GM23338 (cell line): ENCODE measurements around the gene KRT33B. TPM values are rescaled to one million over a fixed set of nuclear protein-coding genes. Genes with fewer than 3 reads are reported as not detected.
A peak's percentile ranks its signal among the peaks of the same experiment; 100 is the strongest.

Source experiments
- ATAC-seq: fragments of 200-7000 bp; cut with Tn5 transposase; 3 replicates; pipeline ENCODE4 v1.9.1; 2020
- DNase-seq: peaks from one replicate; pipeline ENCODE4 v3.0.0-alpha.2; 2015; ENCODE audit warnings: low spot score
- H2AFZ ChIP-seq: fragments of 200-600 bp; sonication (generic); 2 replicates; pipeline ENCODE4 v1.8.0; 2016; ENCODE audit warnings: antibody characterized with exemption, mild to moderate bottlenecking, moderate library complexity
- H3F3A ChIP-seq: fragments of 200-600 bp; sonication (generic); replicated peaks from 2 replicates; pipeline ENCODE4 v1.8.0; 2017; ENCODE audit warnings: antibody characterized with exemption, mixed run types, low read depth
- H3K27ac ChIP-seq: fragments of 200-600 bp; sonication (generic); 2 replicates; pipeline ENCODE4 v1.6.1; 2016; ENCODE audit warnings: low read depth
- H3K27me3 ChIP-seq: fragments of 200-600 bp; sonication (generic); 2 replicates; pipeline ENCODE4 v1.8.0; 2016; ENCODE audit warnings: mild to moderate bottlenecking, mixed run types, moderate library complexity; ENCODE audit not compliant: insufficient read depth
- H3K36me3 ChIP-seq: fragments of 200-600 bp; sonication (generic); 2 replicates; pipeline ENCODE4 v1.8.0; 2016; ENCODE audit warnings: mild to moderate bottlenecking; ENCODE audit not compliant: insufficient read depth
- H3K4me1 ChIP-seq: fragments of 200-600 bp; sonication (generic); 2 replicates; pipeline ENCODE4 v1.8.0; 2016; ENCODE audit warnings: mild to moderate bottlenecking, moderate library complexity; ENCODE audit not compliant: insufficient read depth
- H3K4me2 ChIP-seq: fragments of 200-600 bp; sonication (generic); 2 replicates; pipeline ENCODE4 v1.7.1; 2017; ENCODE audit warnings: mixed run types
- H3K4me3 ChIP-seq: fragments of 200-600 bp; sonication (generic); 2 replicates; pipeline ENCODE4 v1.6.1; 2016; ENCODE audit warnings: mixed run types
- H3K79me2 ChIP-seq: fragments of 200-600 bp; sonication (generic); replicated peaks from 2 replicates; pipeline ENCODE4 v1.8.0; 2017; ENCODE audit warnings: mild to moderate bottlenecking; ENCODE audit not compliant: insufficient read depth
- H3K9me2 ChIP-seq: fragments of 200-600 bp; sonication (generic); 2 replicates; pipeline ENCODE4 v1.8.0; 2017; ENCODE audit not compliant: insufficient read depth
- H4K20me1 ChIP-seq: fragments of 200-600 bp; sonication (generic); replicated peaks from 2 replicates; pipeline ENCODE4 v1.8.0; 2017; ENCODE audit warnings: mild to moderate bottlenecking; ENCODE audit not compliant: insufficient read depth
- H3K27ac Mint-ChIP-seq: 2 replicates; pipeline ENCODE4 v1.8.0; 2020; ENCODE audit warnings: inconsistent platforms, mild to moderate bottlenecking, moderate library complexity, mixed read lengths
- H3K27me3 Mint-ChIP-seq: 3 replicates; pipeline ENCODE4 v1.8.0; 2022; ENCODE audit warnings: low read depth, mild to moderate bottlenecking, moderate library complexity, mixed read lengths, inconsistent platforms; ENCODE audit not compliant: insufficient read depth, poor library complexity
- H3K36me3 Mint-ChIP-seq: 3 replicates; pipeline ENCODE4 v1.8.0; 2021; ENCODE audit warnings: low read depth, mild to moderate bottlenecking, inconsistent platforms, moderate library complexity, mixed read lengths
- H3K4me1 Mint-ChIP-seq: 3 replicates; pipeline ENCODE4 v1.8.0; 2020; ENCODE audit warnings: mild to moderate bottlenecking, inconsistent platforms, mixed read lengths
- H3K4me3 Mint-ChIP-seq: 3 replicates; pipeline ENCODE4 v1.8.0; 2021; ENCODE audit warnings: moderate library complexity, mild to moderate bottlenecking, inconsistent platforms, mixed read lengths
- H3K9me3 Mint-ChIP-seq: 3 replicates; pipeline ENCODE4 v1.8.0; 2020; ENCODE audit warnings: moderate library complexity, mild to moderate bottlenecking, inconsistent platforms, mixed read lengths
- CREB1 ChIP-seq: fragments of 250-450 bp; sonication (Bioruptor Pico); IDR thresholded peaks from 2 replicates; pipeline ENCODE4 v1.5.0; 2020; ENCODE audit warnings: low read depth, mild to moderate bottlenecking, moderate library complexity
- EZH2 ChIP-seq: fragments of 200-600 bp; sonication (generic); IDR thresholded peaks from one replicate; pipeline ENCODE4 v1.8.0; 2017; ENCODE audit warnings: antibody characterized with exemption, mild to moderate bottlenecking, low read depth; ENCODE audit not compliant: unreplicated experiment
- JUNB ChIP-seq: IDR thresholded peaks from one replicate; pipeline ENCODE4 v1.6.1; 2016; ENCODE audit warnings: antibody characterized with exemption; ENCODE audit not compliant: unreplicated experiment
- NANOG ChIP-seq: IDR thresholded peaks from 2 replicates; pipeline ENCODE4 v1.6.1; 2016; ENCODE audit warnings: antibody characterized with exemption, borderline replicate concordance
- POLR2AphosphoS5 ChIP-seq: IDR thresholded peaks from 2 replicates; pipeline ENCODE4 v1.6.1; 2016; ENCODE audit warnings: antibody characterized with exemption, low read depth
- STAT1 ChIP-seq: IDR thresholded peaks from one replicate; pipeline ENCODE4 v1.6.1; 2016; ENCODE audit warnings: antibody characterized with exemption; ENCODE audit not compliant: unreplicated experiment
- ZNF114 ChIP-seq: fragments of 250-450 bp; sonication (Bioruptor Pico); IDR thresholded peaks from 2 replicates; pipeline ENCODE4 v1.5.0; 2020; ENCODE audit warnings: mild to moderate bottlenecking, moderate library complexity
- ZNF331 ChIP-seq: fragments of 250-450 bp; sonication (Bioruptor Pico); IDR thresholded peaks from 2 replicates; pipeline ENCODE4 v1.5.0; 2020; ENCODE audit warnings: low read depth, mild to moderate bottlenecking, moderate library complexity
- ZNF462 ChIP-seq: fragments of 250-450 bp; sonication (Bioruptor Pico); IDR thresholded peaks from 2 replicates; pipeline ENCODE4 v1.5.0; 2020; ENCODE audit warnings: mild to moderate bottlenecking, moderate library complexity
- polyA plus RNA-seq: library from polyadenylated mRNA; unstranded; fragments of >200 nt; fragmentation: Nextera tagmentation; extraction: Ambion mirVana; gene quantifications from 2 replicates; pipeline ENCODE4 v1.2.1, GENCODE V29; 2016
- total RNA-seq: library from RNA; depleted of rRNA; stranded (reverse); fragments of >200 nt; shearing (Covaris generic); gene quantifications from 2 replicates; pipeline ENCODE4 v1.2.3, GENCODE V29; 2014
- TF ChIP-seq, protein P1 (sequence below): IDR thresholded peaks from 2 replicates; pipeline ENCODE4 v1.6.1; 2016; ENCODE audit warnings: antibody characterized with exemption
- TF ChIP-seq, protein P2 (sequence below), 2 experiments: fragments of 200-600 bp in 1 of 2; sonication (generic) in 1 of 2; conservative IDR thresholded peaks; 2 replicates each; pipeline versions ENCODE4 v1.5.1 to v1.6.1; 2016 to 2017; ENCODE audit warnings: antibody characterized with exemption in 2 of 2, low read depth in 2 of 2, mild to moderate bottlenecking in 2 of 2, moderate library complexity in 1 of 2

KRT33B gene
- total and polyA plus RNA-seq, 2 experiments from 2014 or later: not detected

GRCh38 chr17:41340494-41340893 lies 29.1 kb downstream of the KRT33B start:
- no peak for ATAC-seq
- Histone ChIP-seq H2AFZ (no peak overlapping the region), H3K4me3 (no peak overlapping the region), H3K4me2 (no peak overlapping the region), H3F3A (no peaks in the 10 kb centered on the region), H3K36me3 (no peaks in the 10 kb centered on the region), H3K27me3 (no peaks in the 10 kb centered on the region), H4K20me1 (no peaks in the 10 kb centered on the region), H3K9me2 (peaks cover 4% of the 10 kb centered on the region; the same call in 1 of the 2 replicates), H3K4me1 (no peaks in the 10 kb centered on the region), H3K79me2 (no peaks in the 10 kb centered on the region), H3K27ac (no peak overlapping the region)
- TF ChIP-seq, protein P1, sequence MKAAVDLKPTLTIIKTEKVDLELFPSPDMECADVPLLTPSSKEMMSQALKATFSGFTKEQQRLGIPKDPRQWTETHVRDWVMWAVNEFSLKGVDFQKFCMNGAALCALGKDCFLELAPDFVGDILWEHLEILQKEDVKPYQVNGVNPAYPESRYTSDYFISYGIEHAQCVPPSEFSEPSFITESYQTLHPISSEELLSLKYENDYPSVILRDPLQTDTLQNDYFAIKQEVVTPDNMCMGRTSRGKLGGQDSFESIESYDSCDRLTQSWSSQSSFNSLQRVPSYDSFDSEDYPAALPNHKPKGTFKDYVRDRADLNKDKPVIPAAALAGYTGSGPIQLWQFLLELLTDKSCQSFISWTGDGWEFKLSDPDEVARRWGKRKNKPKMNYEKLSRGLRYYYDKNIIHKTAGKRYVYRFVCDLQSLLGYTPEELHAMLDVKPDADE: no peak
- TF ChIP-seq ZNF331 (no peak), EZH2 (no peak), ZNF114 (CRISPR knock-in tag) (no peak), JUNB (no peak), CREB1 (no peak)
- TF ChIP-seq, protein P2, sequence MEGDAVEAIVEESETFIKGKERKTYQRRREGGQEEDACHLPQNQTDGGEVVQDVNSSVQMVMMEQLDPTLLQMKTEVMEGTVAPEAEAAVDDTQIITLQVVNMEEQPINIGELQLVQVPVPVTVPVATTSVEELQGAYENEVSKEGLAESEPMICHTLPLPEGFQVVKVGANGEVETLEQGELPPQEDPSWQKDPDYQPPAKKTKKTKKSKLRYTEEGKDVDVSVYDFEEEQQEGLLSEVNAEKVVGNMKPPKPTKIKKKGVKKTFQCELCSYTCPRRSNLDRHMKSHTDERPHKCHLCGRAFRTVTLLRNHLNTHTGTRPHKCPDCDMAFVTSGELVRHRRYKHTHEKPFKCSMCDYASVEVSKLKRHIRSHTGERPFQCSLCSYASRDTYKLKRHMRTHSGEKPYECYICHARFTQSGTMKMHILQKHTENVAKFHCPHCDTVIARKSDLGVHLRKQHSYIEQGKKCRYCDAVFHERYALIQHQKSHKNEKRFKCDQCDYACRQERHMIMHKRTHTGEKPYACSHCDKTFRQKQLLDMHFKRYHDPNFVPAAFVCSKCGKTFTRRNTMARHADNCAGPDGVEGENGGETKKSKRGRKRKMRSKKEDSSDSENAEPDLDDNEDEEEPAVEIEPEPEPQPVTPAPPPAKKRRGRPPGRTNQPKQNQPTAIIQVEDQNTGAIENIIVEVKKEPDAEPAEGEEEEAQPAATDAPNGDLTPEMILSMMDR (conservative IDR thresholded peaks at IDR 0.05; ENCODE audit: low read depth in 2 of 2): no peak
- peaks cover 24% of the 10 kb centered on the region for H3K9me3 Mint-ChIP-seq
- H3K36me3 Mint-ChIP-seq: no peaks in the 10 kb centered on the region; the same call in 2 of the 3 replicates
- H3K4me1 Mint-ChIP-seq: no peaks in the 10 kb centered on the region
- peak; percentile 17 for DNase-seq
- no peak overlapping the region for H3K4me3 Mint-ChIP-seq
- H3K27me3 Mint-ChIP-seq: peaks cover 5% of the 10 kb centered on the region
- no peak overlapping the region for H3K27ac Mint-ChIP-seq

GRCh38 chr17:41339571-41340172 lies 29.9 kb downstream of the KRT33B start:
- Histone ChIP-seq H3K36me3 (no peaks in the 10 kb centered on the region), H3F3A (no peaks in the 10 kb centered on the region), H3K4me3 (no peak overlapping the region), H3K27me3 (no peaks in the 10 kb centered on the region), H3K4me2 (no peak overlapping the region), H2AFZ (no peak overlapping the region), H3K4me1 (no peaks in the 10 kb centered on the region), H4K20me1 (no peaks in the 10 kb centered on the region), H3K9me2 (peaks cover 2% of the 10 kb centered on the region; the same call in 1 of the 2 replicates), H3K79me2 (no peaks in the 10 kb centered on the region), H3K27ac (no peak overlapping the region)
- no peak overlapping the region for H3K4me3 Mint-ChIP-seq
- no peak overlapping the region for H3K27ac Mint-ChIP-seq
- DNase-seq: no peak
- ATAC-seq: no peak
- H3K27me3 Mint-ChIP-seq: peaks cover 5% of the 10 kb centered on the region
- no peaks in the 10 kb centered on the region for H3K4me1 Mint-ChIP-seq
- H3K9me3 Mint-ChIP-seq: peaks cover 24% of the 10 kb centered on the region
- no peaks in the 10 kb centered on the region; the same call in 2 of the 3 replicates for H3K36me3 Mint-ChIP-seq
- no peak for TF ChIP-seq STAT1
- TF ChIP-seq ZNF462 (CRISPR knock-in tag): no peak
- no peak for TF ChIP-seq POLR2AphosphoS5
- TF ChIP-seq, protein P1: no peak
- no peak for TF ChIP-seq EZH2
- no peak for TF ChIP-seq JUNB
- TF ChIP-seq NANOG: no peak
